Uterus (tissue), 2 donors: ENCODE results near the gene SNX9.

Experiments
- POLR2A ChIP-seq, 2 donors: fragments of 450-650 bp; IDR thresholded peaks; one replicate each; pipeline ENCODE4 v1.6.1; 2016; ENCODE audit warnings: antibody characterized with exemption in 2 of 2, mild to moderate bottlenecking in 1 of 2, moderate library complexity in 1 of 2
- TF ChIP-seq, protein P1 (sequence below), 4 experiments: fragments of 200-600 bp in 2 of 4; fragments of 450-650 bp in 2 of 4; sonication (generic) in 2 of 4; IDR thresholded peaks; one replicate each; pipeline ENCODE4 v1.5.1; 2016 to 2019; ENCODE audit warnings: antibody characterized with exemption in 4 of 4, mild to moderate bottlenecking in 2 of 4, moderate library complexity in 1 of 4

DNA sequence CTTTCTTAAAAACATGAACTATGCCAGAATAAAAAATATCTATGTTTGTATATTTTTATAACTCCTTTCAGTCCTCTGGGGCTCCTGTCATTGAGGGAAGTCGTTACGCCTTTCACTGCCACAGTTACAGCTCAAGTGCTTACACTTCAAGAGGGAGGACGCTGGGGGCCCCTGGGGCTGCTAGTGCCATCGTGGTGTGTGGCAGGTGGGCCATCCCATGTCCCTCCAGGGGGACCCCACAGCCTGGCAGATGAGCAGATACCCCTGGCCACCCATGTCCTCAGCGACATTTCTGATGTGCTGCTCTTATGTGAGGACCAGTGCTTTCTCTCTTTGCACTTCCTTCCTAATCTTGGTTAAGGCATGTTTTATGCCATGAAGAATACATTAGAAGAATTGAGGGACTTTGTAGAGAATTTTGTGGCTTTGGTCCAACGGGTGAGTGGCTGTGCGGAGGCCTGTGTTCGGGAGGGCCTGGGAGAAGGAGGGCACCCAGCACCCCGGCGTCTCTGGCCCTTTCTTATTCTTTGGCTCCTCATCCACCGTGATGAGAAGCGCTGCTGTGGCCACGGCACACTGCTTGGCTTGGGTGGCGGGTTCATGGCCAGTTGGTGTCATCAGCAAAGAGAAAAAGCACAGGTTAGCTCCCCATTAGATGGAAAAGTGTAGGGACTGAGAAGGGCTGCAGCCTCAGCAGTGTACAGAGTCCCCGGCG, 120.4 kb downstream of the SNX9 start:
- TF ChIP-seq, protein P1, sequence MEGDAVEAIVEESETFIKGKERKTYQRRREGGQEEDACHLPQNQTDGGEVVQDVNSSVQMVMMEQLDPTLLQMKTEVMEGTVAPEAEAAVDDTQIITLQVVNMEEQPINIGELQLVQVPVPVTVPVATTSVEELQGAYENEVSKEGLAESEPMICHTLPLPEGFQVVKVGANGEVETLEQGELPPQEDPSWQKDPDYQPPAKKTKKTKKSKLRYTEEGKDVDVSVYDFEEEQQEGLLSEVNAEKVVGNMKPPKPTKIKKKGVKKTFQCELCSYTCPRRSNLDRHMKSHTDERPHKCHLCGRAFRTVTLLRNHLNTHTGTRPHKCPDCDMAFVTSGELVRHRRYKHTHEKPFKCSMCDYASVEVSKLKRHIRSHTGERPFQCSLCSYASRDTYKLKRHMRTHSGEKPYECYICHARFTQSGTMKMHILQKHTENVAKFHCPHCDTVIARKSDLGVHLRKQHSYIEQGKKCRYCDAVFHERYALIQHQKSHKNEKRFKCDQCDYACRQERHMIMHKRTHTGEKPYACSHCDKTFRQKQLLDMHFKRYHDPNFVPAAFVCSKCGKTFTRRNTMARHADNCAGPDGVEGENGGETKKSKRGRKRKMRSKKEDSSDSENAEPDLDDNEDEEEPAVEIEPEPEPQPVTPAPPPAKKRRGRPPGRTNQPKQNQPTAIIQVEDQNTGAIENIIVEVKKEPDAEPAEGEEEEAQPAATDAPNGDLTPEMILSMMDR (IDR thresholded peaks at IDR 0.05): no peak
- no peak for TF ChIP-seq POLR2A (IDR thresholded peaks at IDR 0.05)
